IgD-negative memory B cell (primary cell): ENCODE measurements around the gene RTEL1. TPM values are rescaled to one million over a fixed set of nuclear protein-coding genes. Genes with fewer than 3 reads are reported as not detected.

Experiments
- H3K27ac Mint-ChIP-seq, 3 donors: one replicate each; pipeline ENCODE4 v1.8.0; 2020 to 2022; ENCODE audit warnings: mild to moderate bottlenecking in 3 of 3, mixed read lengths in 3 of 3, moderate library complexity in 1 of 3
- H3K27me3 Mint-ChIP-seq: one replicate; pipeline ENCODE4 v1.8.0; 2021; ENCODE audit warnings: mixed read lengths
- H3K36me3 Mint-ChIP-seq: one replicate; pipeline ENCODE4 v1.8.0; 2020; ENCODE audit warnings: mild to moderate bottlenecking, mixed read lengths
- H3K4me1 Mint-ChIP-seq, 3 donors: one replicate each; pipeline ENCODE4 v1.8.0; 2020 to 2022; ENCODE audit warnings: mixed read lengths in 3 of 3, mild to moderate bottlenecking in 1 of 3
- H3K4me3 Mint-ChIP-seq, 4 donors: one replicate each; pipeline ENCODE4 v1.8.0; 2020 to 2022; ENCODE audit warnings: mild to moderate bottlenecking in 4 of 4, mixed read lengths in 4 of 4, moderate library complexity in 3 of 4
- H3K9me3 Mint-ChIP-seq, 3 donors: one replicate each; pipeline ENCODE4 v1.8.0; 2020 to 2021; ENCODE audit warnings: mixed read lengths in 3 of 3, mild to moderate bottlenecking in 1 of 3
- polyA plus RNA-seq: library from polyadenylated mRNA; unstranded; fragments of 300-500 nt; fragmentation: Illumina TruSeq; gene quantifications from one replicate; pipeline ENCODE4 v1.2.3, GENCODE V29; 2021

The RTEL1 gene
- polyA plus RNA-seq, 1 donor from 2014 or later = 2.6 TPM

DNA sequence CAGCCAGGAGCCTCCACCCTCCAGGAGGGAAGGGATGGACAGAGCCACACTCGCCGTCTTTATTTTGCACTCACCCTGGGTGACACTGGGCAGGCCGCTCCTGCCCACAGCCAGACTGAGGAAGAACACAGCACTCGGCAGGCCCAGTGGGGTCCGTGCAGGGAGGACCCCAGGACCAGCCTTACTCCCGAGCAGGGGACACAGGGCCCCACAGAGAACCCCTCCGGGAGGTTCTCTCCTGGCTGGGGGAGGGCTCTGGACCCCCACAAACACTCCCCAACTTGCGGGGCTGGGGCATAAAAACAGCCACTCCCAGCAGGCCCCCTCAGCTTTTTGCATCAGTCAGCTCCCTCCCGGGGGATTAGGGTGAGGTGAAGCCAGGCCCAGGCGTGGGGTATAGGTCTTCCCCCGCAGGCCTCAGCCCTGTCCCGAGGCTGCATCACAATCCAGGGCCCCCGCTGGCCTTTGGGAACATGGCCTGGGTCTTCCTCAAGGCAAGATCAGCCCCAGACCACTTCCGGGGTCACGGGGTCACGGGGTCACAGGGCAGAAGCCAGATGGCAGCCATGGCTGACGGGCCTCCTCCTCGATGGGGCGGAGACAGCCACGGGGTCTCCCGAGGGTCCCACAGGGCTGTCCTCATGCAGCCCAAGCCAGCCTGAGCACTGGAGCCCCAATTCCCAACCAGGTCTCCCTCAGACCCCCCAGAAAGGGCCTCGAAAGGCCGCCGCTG, 41.5 kb downstream of the RTEL1 start:
- Mint-ChIP-seq H3K27me3 (no peaks in the 10 kb centered on the region), H3K4me3 (no peak overlapping the region), H3K4me1 (peaks cover 0 to 2% (median 0%) of the 10 kb centered on the region in 3 donors), H3K36me3 (no peaks in the 10 kb centered on the region), H3K27ac (peak overlapping the region in 1 of 3 donors; percentile 53), H3K9me3 (no peaks in the 10 kb centered on the region)

DNA sequence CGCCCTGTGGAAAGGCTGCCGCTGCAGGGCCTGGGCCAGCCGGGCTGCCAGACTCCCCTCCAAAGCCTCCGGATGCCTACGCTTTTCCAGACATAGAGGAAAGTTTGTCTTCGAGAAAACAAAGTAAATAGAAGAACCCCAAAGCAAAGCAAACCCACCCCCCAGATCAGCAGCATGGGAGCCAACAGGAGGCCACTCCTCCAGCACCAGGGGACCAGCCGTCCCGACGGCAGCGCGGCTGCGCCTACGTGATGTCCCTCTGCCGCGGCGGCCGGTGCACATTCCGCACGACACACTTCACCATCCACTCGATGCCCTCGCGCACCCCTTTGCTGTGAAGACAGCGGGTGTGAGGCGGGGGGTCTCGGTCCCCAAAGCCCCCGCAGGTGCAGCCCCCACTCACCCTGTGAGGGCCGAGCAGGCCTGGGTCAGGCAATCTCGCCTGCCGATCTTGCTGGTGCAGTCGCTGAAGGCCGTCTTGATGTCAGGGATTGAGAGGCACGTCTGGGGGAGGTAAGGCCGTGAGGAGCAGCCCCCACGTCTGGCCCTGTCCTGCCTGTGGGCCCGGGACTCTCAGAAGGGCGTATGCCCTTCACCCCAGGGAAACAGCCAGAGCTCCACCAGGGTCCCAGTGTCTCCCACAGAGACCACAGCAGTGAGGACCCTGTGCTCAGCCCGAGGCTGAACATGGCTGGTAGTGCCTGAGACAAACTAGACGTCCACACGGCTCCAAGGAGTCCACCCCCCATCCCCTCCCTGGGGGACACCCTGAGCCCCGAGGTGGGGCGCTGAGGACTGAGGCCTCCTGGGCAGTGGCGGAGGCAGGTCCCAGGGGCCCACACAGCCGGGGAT, 42.3 kb downstream of the RTEL1 start:
- H3K4me3 Mint-ChIP-seq = no peak overlapping the region
- H3K27ac Mint-ChIP-seq = peak overlapping the region in 1 of 3 donors; percentile 56
- no peaks in the 10 kb centered on the region for H3K36me3 Mint-ChIP-seq
- peaks cover 0 to 2% (median 0%) of the 10 kb centered on the region in 3 donors for H3K4me1 Mint-ChIP-seq
- no peaks in the 10 kb centered on the region for H3K9me3 Mint-ChIP-seq
- H3K27me3 Mint-ChIP-seq = no peaks in the 10 kb centered on the region

DNA sequence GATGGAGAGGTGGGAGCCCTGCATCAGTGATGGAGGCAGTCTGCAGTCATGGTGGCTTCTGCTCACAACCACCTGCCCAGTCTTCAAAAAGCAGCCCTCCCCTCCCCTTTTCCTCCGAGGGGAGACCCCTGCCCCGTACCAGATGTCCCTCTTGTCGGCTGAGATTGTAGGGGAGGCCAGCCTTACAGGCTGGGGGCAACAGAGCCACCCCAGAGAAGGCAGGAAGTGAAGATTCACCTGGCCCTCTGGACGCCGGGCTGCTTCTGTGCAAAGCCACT, 42.9 kb downstream of the RTEL1 start:
- Mint-ChIP-seq H3K36me3 (no peaks in the 10 kb centered on the region), H3K27ac (no peak overlapping the region), H3K4me3 (no peak overlapping the region), H3K27me3 (no peaks in the 10 kb centered on the region), H3K4me1 (peaks cover 0 to 5% (median 0%) of the 10 kb centered on the region in 3 donors), H3K9me3 (no peaks in the 10 kb centered on the region)

DNA sequence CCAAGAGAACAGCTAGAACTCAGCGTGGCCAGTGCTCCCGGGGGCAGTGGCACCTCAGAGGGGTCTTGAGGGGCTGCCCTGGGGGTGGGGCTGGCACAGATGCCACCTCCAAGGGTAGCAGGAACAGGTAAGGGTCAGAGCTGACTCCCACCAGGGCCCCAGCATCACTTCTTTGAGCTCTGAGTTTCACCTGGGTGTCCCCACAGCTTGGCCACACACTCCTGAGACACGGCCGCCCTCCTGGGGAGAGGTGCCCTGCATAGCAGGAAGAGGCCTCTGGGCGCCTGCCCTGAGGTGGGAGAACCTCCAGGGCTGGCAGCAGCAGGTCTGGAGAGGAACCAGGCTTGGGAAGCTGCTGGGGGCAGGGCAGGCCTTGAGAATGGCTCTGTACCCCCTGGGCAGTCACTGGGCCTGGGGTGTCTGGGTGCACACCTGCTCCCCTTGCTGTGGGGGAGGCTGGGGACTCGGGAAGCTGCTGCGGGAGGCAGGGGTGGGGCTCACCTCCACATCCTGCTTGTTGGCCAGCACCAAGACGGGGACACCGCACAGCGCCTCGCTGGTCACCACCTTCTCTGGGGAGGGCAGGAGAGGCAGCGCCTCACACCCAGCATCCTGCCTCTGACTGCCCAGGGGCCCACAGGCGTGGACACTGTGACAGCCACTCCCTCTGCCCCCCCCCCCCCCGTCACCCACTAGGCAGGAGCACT, 43.4 kb downstream of the RTEL1 start:
- Mint-ChIP-seq H3K4me3 (peak overlapping the region in 1 of 4 donors; percentile 5), H3K27me3 (no peaks in the 10 kb centered on the region), H3K27ac (no peak overlapping the region), H3K4me1 (peaks cover under 1 to 8% (median 2%) of the 10 kb centered on the region in 3 donors), H3K36me3 (no peaks in the 10 kb centered on the region), H3K9me3 (no peaks in the 10 kb centered on the region)

DNA sequence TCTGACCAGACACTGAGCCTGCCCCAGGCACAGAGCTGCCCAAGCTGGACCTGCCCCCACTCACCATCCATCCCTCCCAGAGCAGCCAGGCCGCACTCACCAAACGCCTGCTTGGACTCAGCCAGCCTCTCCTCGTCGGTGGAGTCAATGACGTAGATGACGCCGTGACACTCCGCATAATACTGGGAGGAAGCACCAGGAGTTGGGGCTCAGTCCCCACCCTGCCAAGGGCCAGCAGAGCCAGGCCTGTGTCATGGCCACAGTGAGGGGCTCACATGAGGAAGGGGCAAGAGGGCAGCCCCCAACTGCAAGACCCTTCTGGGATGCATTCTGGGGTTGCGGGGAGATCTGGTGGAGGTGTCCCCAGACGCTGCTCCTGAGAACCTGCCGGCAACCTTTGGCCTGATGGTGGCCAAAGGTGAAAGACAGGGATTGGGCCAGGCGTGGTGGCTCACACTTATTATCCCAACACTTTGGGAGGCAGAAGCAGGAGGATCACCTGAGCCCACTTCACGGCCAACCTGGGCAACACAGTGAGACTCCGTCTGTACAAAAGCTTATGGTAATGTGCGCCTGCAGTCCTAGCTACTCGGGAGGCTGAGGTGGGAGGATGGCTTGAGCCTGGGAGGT, 44.0 kb downstream of the RTEL1 start:
- Mint-ChIP-seq H3K4me3 (no peak overlapping the region), H3K36me3 (no peaks in the 10 kb centered on the region), H3K4me1 (peaks cover 4 to 12% (median 9%) of the 10 kb centered on the region in 3 donors), H3K9me3 (no peaks in the 10 kb centered on the region), H3K27me3 (no peaks in the 10 kb centered on the region), H3K27ac (no peak overlapping the region)

DNA sequence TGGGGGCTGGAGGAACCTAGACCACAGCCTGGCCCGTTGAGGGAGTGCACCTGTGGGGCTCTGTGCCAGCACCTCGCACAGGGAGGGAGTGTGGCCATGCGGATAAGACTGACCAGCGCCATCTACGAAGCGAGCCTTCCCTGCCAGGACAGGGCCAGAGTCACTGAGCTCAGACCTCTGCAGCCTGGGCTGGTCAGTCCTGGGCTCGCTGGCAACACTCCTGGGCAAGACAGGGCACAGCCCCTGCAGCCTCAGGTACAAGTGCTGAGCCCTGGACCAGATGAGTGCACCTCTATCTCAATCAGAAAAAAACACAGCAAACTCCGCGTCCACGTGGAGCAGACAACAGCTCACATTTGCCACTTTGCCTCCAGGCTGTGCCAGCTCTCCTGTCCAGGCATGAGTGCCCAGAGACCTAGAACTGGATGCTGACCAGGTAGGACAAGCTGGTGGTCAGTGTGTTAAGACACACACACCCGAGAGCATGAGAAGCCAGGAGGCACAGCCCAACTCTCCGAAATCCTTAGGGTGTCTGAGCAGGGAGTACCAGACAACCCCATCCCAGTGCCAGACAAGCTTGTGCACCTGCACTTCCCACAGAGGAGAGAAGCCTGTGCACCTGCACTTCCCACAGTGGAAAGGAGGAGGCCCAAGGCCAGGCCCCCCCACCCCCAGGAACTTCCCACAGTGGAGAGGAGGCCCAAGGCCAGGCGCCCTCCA, 44.8 kb downstream of the RTEL1 start:
- no peak overlapping the region for H3K27ac Mint-ChIP-seq
- no peaks in the 10 kb centered on the region for H3K9me3 Mint-ChIP-seq
- peaks cover 4 to 11% (median 9%) of the 10 kb centered on the region in 3 donors for H3K4me1 Mint-ChIP-seq
- no peaks in the 10 kb centered on the region for H3K27me3 Mint-ChIP-seq
- H3K4me3 Mint-ChIP-seq = no peak overlapping the region
- no peaks in the 10 kb centered on the region for H3K36me3 Mint-ChIP-seq

DNA sequence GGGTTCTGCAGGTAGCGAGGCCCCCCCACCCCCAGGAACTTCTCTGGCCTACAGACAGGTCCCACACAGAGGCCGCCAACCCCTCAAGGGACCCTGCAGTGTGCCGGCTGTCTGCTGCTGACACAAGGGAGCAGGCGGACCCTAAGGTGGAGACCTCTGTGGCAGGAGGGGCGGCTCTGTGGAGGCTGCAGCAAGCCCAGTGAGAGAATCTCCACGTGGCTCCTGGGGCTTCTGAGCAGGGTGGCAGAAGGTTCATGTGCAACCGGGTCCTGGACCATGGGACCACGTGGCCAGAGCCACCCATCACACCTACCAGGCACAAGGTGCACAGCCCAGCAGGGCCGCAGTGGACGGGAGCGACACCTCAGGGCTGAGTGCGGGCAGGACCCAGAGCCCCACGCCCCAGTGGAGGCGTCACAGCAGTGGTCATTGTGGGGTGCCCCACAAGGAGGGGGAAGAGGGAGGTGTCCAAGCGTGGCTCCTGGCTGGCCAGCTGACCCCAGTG, 45.4 kb downstream of the RTEL1 start:
- peak overlapping the region in 1 of 3 donors; percentile 19 for H3K27ac Mint-ChIP-seq
- no peaks in the 10 kb centered on the region for H3K36me3 Mint-ChIP-seq
- H3K9me3 Mint-ChIP-seq = no peaks in the 10 kb centered on the region
- H3K27me3 Mint-ChIP-seq = no peaks in the 10 kb centered on the region
- H3K4me3 Mint-ChIP-seq = no peak overlapping the region
- peaks cover 4 to 12% (median 9%) of the 10 kb centered on the region in 3 donors for H3K4me1 Mint-ChIP-seq

DNA sequence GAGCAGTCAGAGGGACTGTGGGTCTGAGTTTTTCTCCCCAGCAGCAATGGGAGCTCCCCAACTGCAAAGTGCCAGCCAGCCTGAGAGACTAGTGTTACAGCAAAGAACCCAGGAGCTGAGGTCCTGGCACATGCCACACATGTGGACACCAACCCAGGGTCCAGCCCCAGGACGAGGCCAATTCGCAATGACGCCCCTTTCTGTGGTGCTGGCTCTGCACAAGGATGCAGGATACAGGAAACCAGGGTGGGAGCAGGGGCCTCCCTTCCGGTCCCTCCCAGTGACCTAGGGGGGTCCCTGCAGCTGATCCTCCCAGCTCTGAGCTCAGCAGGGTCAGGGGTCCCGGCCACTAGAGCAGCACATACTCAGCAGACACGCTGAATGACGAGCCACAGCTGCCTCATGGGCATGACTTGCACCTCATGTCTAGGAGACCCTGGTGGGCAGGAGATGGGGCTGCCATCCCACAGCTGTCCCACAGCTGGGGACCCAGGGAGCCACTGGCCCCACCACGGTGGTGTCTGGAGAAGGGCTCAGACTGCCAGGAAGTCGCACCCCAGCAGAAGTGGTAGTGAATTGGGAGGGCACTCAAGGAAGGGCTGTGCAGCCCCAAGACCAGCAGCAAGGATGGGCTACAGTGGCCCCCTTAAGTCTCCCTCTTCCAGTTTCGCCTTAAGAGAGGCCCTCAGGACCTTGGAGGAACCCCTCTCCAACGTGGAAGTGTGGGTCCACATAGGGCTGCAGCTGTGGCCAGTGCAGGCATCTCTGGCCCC, 46.0 kb downstream of the RTEL1 start:
- no peaks in the 10 kb centered on the region for H3K36me3 Mint-ChIP-seq
- H3K27me3 Mint-ChIP-seq = no peaks in the 10 kb centered on the region
- H3K9me3 Mint-ChIP-seq = no peaks in the 10 kb centered on the region
- H3K4me1 Mint-ChIP-seq = peaks cover 5 to 18% (median 9%) of the 10 kb centered on the region in 3 donors
- H3K27ac Mint-ChIP-seq = peak overlapping the region in 1 of 3 donors; percentile 57
- no peak overlapping the region for H3K4me3 Mint-ChIP-seq

DNA sequence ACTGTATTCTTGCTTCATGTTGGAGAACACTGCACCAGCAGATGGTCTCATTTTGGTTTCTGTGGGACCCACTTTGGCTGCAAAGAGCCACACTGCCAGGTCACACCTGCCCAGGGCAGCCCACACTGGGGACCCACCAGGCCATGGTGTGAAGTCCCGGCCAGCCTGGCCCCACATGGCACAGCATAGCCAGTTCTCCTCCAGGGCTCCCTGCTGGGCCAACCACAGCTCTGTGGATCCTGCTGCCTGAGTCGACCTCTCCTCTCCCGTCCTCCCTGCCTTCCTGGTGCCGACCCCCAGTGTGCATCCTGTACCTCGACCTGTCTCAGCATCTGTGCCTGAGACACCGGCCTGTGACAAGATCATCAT, 46.6 kb downstream of the RTEL1 start:
- no peak overlapping the region for H3K4me3 Mint-ChIP-seq
- H3K36me3 Mint-ChIP-seq = no peaks in the 10 kb centered on the region
- no peaks in the 10 kb centered on the region for H3K27me3 Mint-ChIP-seq
- H3K9me3 Mint-ChIP-seq = no peaks in the 10 kb centered on the region
- peaks cover 7 to 21% (median 9%) of the 10 kb centered on the region in 3 donors for H3K4me1 Mint-ChIP-seq
- H3K27ac Mint-ChIP-seq = no peak overlapping the region

DNA sequence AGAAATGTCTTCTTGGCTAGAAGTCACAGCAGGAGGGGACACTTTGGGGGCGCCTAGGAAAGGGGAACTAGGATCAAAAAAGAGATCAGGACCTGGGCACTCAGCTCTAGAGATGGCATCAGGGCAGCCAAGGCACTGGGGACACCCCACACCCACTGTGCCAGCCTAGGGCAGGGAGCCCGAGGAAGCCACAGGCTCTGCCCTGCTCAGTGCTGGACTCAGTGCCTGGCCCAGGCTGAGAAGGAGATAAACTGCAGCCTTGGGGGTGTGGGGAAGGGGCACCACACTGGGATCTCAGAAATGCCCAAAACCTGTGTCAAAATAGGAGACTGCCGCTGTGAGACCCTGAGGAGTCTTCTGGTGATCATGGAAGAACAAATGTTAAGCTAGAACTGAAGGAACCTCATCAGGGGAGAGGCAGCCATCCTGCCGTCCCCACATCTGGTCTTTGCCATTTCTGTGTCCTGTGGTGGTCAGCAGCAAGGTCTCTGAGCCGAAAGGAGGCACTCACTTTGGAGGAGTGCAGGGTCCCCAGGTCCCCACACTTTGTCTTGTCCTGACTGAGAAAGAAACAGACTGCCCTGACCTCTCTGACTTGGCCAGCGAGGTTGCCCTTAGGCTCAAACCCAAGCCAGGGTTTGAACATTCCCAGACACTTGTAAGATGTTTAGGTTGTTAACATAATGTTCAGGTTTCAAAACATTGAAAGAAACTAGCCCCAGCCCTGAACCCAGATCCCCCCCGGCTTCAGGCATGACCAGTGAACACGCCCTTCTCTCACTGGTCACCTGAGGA, 47.3 kb downstream of the RTEL1 start:
- peaks cover under 1% of the 10 kb centered on the region for H3K36me3 Mint-ChIP-seq
- peak overlapping the region; percentile 30 to 60 (median 47) for H3K4me3 Mint-ChIP-seq
- H3K9me3 Mint-ChIP-seq = no peaks in the 10 kb centered on the region
- peak overlapping the region; percentile 65 to 78 (median 73) for H3K27ac Mint-ChIP-seq
- H3K4me1 Mint-ChIP-seq = peaks cover 10 to 23% (median 12%) of the 10 kb centered on the region in 3 donors
- H3K27me3 Mint-ChIP-seq = no peaks in the 10 kb centered on the region

DNA sequence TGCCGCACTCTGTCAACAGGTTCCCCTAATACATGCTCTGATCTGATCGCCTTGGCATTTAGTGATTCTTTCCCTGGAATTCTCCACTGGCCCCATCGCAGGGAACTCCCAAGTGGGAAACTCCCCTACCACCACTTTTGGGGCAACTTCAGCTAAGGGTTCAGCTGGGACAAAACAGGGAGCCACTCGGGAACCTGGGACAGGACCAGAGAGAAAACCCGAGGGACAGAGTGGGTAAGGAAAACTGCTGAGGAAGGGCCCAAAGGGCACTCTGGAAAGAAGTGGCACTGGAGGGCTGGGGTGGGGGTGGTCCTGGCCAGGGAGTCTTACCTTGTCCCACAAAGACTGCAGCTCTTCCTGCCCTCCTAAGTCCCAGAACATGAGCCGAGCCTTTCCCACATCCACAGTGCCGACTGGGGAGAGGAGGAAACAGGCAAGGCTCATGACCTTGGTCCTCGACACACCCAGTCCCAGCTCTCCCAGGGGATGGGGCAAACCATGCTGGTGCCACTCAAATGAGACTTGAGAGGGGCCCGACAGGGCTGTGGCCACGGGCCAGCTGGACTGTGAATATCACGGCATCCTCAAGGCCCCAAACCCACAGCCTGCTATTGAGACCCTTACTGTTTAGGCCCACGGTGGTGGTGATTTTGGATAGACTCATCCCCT, 48.0 kb downstream of the RTEL1 start:
- peaks cover 15 to 30% (median 16%) of the 10 kb centered on the region in 3 donors for H3K4me1 Mint-ChIP-seq
- peak overlapping the region; percentile 85 to 92 (median 87) for H3K4me3 Mint-ChIP-seq
- H3K27ac Mint-ChIP-seq = peak overlapping the region; percentile 78 to 95 (median 92)
- peaks cover 2% of the 10 kb centered on the region for H3K36me3 Mint-ChIP-seq
- no peaks in the 10 kb centered on the region for H3K9me3 Mint-ChIP-seq
- H3K27me3 Mint-ChIP-seq = no peaks in the 10 kb centered on the region

DNA sequence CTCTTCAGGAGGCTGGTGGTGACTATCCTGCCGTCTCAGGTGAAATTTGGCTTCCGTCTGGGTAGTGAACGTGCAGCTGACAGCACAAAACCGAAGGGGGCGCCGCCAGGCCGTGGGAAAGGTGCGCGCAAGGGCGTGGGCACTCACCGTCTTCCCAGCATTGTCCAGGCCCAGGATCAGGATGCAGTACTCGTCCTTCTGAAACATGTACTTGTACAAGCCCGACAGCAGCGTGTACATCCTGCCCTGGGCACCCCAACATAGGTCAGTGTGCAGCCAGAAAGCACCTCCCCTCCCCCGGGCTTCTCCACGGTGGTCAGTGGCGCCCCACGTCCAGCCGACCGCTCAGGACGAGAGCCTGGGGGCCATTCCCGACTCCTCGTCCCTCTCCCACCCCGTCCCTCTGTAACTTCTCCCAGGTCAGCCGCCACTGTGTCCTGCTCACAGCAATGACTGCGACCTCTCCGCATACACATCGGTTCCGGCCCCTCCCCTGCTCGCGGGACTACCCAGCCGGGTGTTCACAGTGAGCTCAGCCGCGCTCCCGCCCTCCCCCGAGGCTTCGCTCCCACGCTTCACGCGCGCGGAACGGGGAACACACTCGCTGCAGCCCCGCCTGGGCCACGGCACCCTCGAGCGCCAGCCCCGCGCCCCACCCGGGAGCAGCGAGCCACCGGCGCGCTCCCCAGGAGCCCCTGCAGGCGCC, 48.9 kb downstream of the RTEL1 start:
- Mint-ChIP-seq H3K9me3 (no peaks in the 10 kb centered on the region), H3K27me3 (no peaks in the 10 kb centered on the region), H3K4me1 (peaks cover 17 to 31% (median 19%) of the 10 kb centered on the region in 3 donors), H3K36me3 (peaks cover 3% of the 10 kb centered on the region), H3K4me3 (peak overlapping the region; percentile 85 to 92 (median 87)), H3K27ac (peak overlapping the region; percentile 78 to 95 (median 92))
